ENCODE data around the gene SPATA33.

GRCh38 chr16:89619840-89620239 is 37.8 kb upstream of the SPATA33 start:
- TF ChIP-seq CTCF (IDR thresholded peaks at IDR 0.05), result no peak
- no peak for TF ChIP-seq POLR2A (IDR thresholded peaks at IDR 0.05)
- TF ChIP-seq POLR2AphosphoS5 (IDR thresholded peaks at IDR 0.05), result no peak

Measured in gastroesophageal sphincter (tissue), 3 donors.